Heart right ventricle (tissue), 16 donors: ENCODE results near the gene IFIT2. TPM values are rescaled to one million over a fixed set of nuclear protein-coding genes. Genes with fewer than 3 reads are reported as not detected.

ENCODE experiments used
- ATAC-seq, 8 donors: fragments of 200-7000 bp; cut with Tn5 transposase; one replicate each; pipeline ENCODE4 v1.9.1; 2020; ENCODE audit warnings: mild to moderate bottlenecking in 8 of 8, moderate library complexity in 8 of 8, moderate number of reproducible peaks in 1 of 8
- DNase-seq, 2 donors: peaks; one replicate each; pipeline ENCODE4 v3.0.0-alpha.2; 2020
- H3K27ac ChIP-seq, 10 donors: fragments of 200-600 bp; sonication (generic) in 2 of 10; one replicate each; pipeline versions ENCODE4 v1.5.0 to v1.8.0; 2020 to 2022; ENCODE audit warnings: mild to moderate bottlenecking in 3 of 10
- H3K27me3 ChIP-seq, 7 donors: fragments of 200-600 bp; one replicate each; pipeline ENCODE4 v1.8.0; 2021 to 2022; ENCODE audit warnings: mild to moderate bottlenecking in 2 of 7
- H3K36me3 ChIP-seq, 9 donors: fragments of 200-600 bp; sonication (generic) in 1 of 9; one replicate each; pipeline versions ENCODE4 v1.5.0 to v1.8.0; 2020 to 2022; ENCODE audit warnings: mild to moderate bottlenecking in 2 of 9
- H3K4me1 ChIP-seq, 9 donors: fragments of 200-600 bp; sonication (generic) in 1 of 9; one replicate each; pipeline versions ENCODE4 v1.5.0 to v1.8.0; 2020 to 2022; ENCODE audit warnings: mild to moderate bottlenecking in 4 of 9
- H3K4me3 ChIP-seq, 10 donors: fragments of 200-600 bp; sonication (generic) in 2 of 10; one replicate each; pipeline versions ENCODE4 v1.5.0 to v1.8.0; 2020 to 2022; ENCODE audit warnings: mild to moderate bottlenecking in 7 of 10, moderate library complexity in 2 of 10
- H3K9me3 ChIP-seq, 11 donors: fragments of 200-600 bp in 10 of 11; sonication (generic) in 2 of 11; one replicate each; pipeline versions ENCODE4 v1.5.0 to v1.8.0; 2013 to 2022; ENCODE audit warnings: mild to moderate bottlenecking in 2 of 11, control low read depth in 1 of 11, moderate library complexity in 1 of 11
- WGBS, 2 donors: extraction: QIAGEN DNeasy Blood & Tissue Kit; methylation state at CpG; one replicate each; pipeline ENCODE4 v1.1.7; 2013; ENCODE audit warnings: inconsistent platforms in 1 of 2; 5-methylcytosine and 5-hydroxymethylcytosine counted together
- intact Hi-C, 10 donors: fragments of 100-400 bp; cut with DNase I; formaldehyde crosslinking; loops; one replicate each; pipeline versions ENCODE4 v1.11.1 to v1.14.2; 2022
- polyA plus RNA-seq, 2 donors: library from polyadenylated mRNA; stranded (reverse); fragments of 200-250 nt; gene quantifications; one replicate each; pipeline ENCODE4 v1.2.3, GENCODE V29; 2013
- total RNA-seq, 10 donors: library from RNA; stranded (reverse); fragmentation: NEBNext Ultra II Directional in 3 of 10; extraction: Animal tissue kit (Norgen Biotek cat#: 25700) in 3 of 10; gene quantifications; one replicate each; pipeline versions ENCODE4 v1.2.1 to v1.2.4, GENCODE V29; 2021 to 2023
- TF ChIP-seq, protein P1 (sequence below), 9 donors: fragments of 200-600 bp; sonication (generic) in 2 of 9; IDR thresholded peaks; one replicate each; pipeline versions ENCODE4 v1.5.0 to v1.8.0; 2021 to 2022; ENCODE audit warnings: antibody characterized with exemption in 9 of 9, mild to moderate bottlenecking in 5 of 9, moderate library complexity in 1 of 9
- donor health status: Arrhythmogenic right ventricular cardiomyopathy.
- donor health status: ischemic (EF 13 %, LVEDD 7.1; RV severe dilation, severe dysfunction).
- donor health status: healthy with polysubstance abuse.
- donor health status: DM: no; HTN: yes; CAD: no.
- donor health status: DM: no; HTN: no; CAD: no.
- donor health status: ischemic (EF 25% LVEDD 6.9; RV normal size, moderate dysfunction).
- donor health status: ischemic (EF 25% LVEDD 5.7; RV mildly dilated, moderate dysfunction).
- donor health status: healthy.
- donor health status: DM: yes; HTN: yes; CAD: no.
- donor health status: Ischemic cardiomyopathy.
- donor health status: ischemic (EF 35%, LVEDD 5.7; RV mildly dilated, moderate dysfunction).
- donor health status: nonischemic (EF 11% LVEDD 7.7; RV severe dilation, severe dysfunction).
- donor health status: DM: yes; HTN: yes; CAD: no.
- donor health status: PGD.
- donor health status: ischemic (EF 29% LVEDD 5.4; RV normal size, mild dysfunction).
- donor health status: nonischemic (EF 23%, LVEDD 6.1; RV moderate dilation, normal function).

The IFIT2 gene
- total and polyA plus RNA-seq, 12 donors, result 1.8 to 24.4 (median 6.1) TPM

DNA sequence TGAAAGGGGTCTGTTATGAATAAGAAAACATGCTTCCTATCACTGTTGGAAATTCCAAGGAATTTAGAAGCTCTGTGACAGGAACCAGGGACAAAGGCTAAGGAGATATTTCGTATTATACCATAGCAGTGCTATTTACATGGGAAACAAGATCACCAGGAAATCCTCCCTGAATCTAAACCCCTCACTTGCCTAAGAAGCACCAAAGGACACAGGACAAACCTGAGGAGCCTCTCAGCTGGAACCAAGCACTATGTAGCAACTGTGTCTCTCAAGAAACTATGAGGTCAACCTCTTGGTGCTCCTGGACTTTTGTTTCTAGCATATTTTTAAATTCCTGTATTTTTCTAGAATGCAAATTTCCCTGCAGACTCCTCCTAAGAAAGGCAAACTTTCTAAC, 55.2 kb downstream of the IFIT2 start:
- DNase-seq, result no peak
- no peaks in the 10 kb centered on the region for H3K36me3 ChIP-seq
- peaks cover 0 to 7% (median 0%) of the 10 kb centered on the region in 11 donors for H3K9me3 ChIP-seq
- no peaks in the 10 kb centered on the region for H3K27me3 ChIP-seq
- ATAC-seq, result no peak
- intact Hi-C loops, result no loop called here
- no peak overlapping the region for H3K4me3 ChIP-seq
- peaks cover 0 to 12% (median 6%) of the 10 kb centered on the region in 9 donors for H3K4me1 ChIP-seq
- TF ChIP-seq, protein P1, sequence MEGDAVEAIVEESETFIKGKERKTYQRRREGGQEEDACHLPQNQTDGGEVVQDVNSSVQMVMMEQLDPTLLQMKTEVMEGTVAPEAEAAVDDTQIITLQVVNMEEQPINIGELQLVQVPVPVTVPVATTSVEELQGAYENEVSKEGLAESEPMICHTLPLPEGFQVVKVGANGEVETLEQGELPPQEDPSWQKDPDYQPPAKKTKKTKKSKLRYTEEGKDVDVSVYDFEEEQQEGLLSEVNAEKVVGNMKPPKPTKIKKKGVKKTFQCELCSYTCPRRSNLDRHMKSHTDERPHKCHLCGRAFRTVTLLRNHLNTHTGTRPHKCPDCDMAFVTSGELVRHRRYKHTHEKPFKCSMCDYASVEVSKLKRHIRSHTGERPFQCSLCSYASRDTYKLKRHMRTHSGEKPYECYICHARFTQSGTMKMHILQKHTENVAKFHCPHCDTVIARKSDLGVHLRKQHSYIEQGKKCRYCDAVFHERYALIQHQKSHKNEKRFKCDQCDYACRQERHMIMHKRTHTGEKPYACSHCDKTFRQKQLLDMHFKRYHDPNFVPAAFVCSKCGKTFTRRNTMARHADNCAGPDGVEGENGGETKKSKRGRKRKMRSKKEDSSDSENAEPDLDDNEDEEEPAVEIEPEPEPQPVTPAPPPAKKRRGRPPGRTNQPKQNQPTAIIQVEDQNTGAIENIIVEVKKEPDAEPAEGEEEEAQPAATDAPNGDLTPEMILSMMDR (IDR thresholded peaks at IDR 0.05), result no peak
- 64 to 65% methylated on average over 1 of the region's 1 CpG for WGBS, 2 donors
- no peak overlapping the region for H3K27ac ChIP-seq

DNA sequence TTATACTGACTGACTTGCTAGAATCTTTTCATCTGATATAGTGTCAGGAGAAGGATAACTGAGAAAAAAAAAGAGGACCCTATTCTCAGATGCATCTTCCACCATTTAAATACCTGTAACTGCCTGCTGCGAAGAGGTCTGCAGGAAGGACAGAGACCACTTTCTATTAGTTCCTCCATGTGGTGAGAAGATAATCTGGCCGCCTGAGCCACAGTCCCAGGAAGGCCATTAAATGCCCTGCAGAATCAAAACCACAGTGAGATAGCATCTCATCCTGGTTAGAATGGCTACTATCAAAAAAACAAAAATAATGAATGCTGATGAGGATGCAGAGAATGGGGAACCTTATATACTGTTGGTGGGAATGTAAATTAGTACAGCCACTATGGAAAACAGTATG, 56.1 kb downstream of the IFIT2 start:
- TF ChIP-seq, protein P1 (IDR thresholded peaks at IDR 0.05), result no peak
- no peak overlapping the region for H3K27ac ChIP-seq
- H3K27me3 ChIP-seq, result no peaks in the 10 kb centered on the region
- ATAC-seq, result no peak
- peaks cover 0 to 7% (median 0%) of the 10 kb centered on the region in 11 donors for H3K9me3 ChIP-seq
- no peak for DNase-seq
- intact Hi-C loops, result no loop called here
- no peaks in the 10 kb centered on the region for H3K36me3 ChIP-seq
- peaks cover 0 to 5% (median 0%) of the 10 kb centered on the region in 9 donors for H3K4me1 ChIP-seq
- no peak overlapping the region for H3K4me3 ChIP-seq
- WGBS, 2 donors, result 81 to 86% methylated on average over 2 of the region's 2 CpGs

Other genes with a start within 250 kb of the IFIT2 start
- 1 to 10 TPM in 3 of 10 donors, under 1 TPM in 6, not detected in 1; 0.31 to 8.8 (median 0.76) TPM for gene CH25H, start 94.7 kb upstream of the IFIT2 start, total RNA-seq
- under 1 TPM; 0.23 to 0.51 TPM for gene CH25H, start 94.7 kb upstream of the IFIT2 start, polyA plus RNA-seq
- gene LIPA, start 50.3 kb upstream of the IFIT2 start, total RNA-seq, result 10 to 100 TPM; 12.4 to 58.5 (median 15.3) TPM
- gene LIPA, start 50.3 kb upstream of the IFIT2 start, polyA plus RNA-seq, result 10 to 100 TPM in 1 of 2 donors, 1 to 10 TPM in 1; 7.8 to 17.6 TPM
- gene IFIT3, start 26.0 kb downstream of the IFIT2 start, total RNA-seq, result 100 to 1,000 TPM in 1 of 10 donors, 10 to 100 TPM in 7, 1 to 10 TPM in 2; 8.0 to 102 (median 13.2) TPM
- gene IFIT3, start 26.0 kb downstream of the IFIT2 start, polyA plus RNA-seq, result 1 to 10 TPM; 4.7 to 7.9 TPM
- under 1 TPM in 1 of 10 donors, not detected in 9; 0.21 TPM for gene IFIT1B, start 76.0 kb downstream of the IFIT2 start, total RNA-seq
- gene IFIT1B, start 76.0 kb downstream of the IFIT2 start, polyA plus RNA-seq, result not detected
- gene IFIT1, start 90.6 kb downstream of the IFIT2 start, total RNA-seq, result 10 to 100 TPM; 18.8 to 50.1 (median 30.1) TPM
- gene IFIT1, start 90.6 kb downstream of the IFIT2 start, polyA plus RNA-seq, result 10 to 100 TPM in 1 of 2 donors, 1 to 10 TPM in 1; 5.1 to 20.8 TPM
- 10 to 100 TPM in 8 of 10 donors, 1 to 10 TPM in 2; 8.3 to 16.9 (median 11.2) TPM for gene IFIT5, start 112.5 kb downstream of the IFIT2 start, total RNA-seq
- gene IFIT5, start 112.5 kb downstream of the IFIT2 start, polyA plus RNA-seq, result 1 to 10 TPM; 5.4 to 7.0 TPM
- 1 to 10 TPM; 1.8 to 3.6 (median 2.8) TPM for gene SLC16A12, start 233.5 kb downstream of the IFIT2 start, total RNA-seq
- gene SLC16A12, start 233.5 kb downstream of the IFIT2 start, polyA plus RNA-seq, result 1 to 10 TPM; 1.9 to 2.3 TPM